NCI-H187 (cell line): Measurements from ENCODE around the gene TRMT44.
"Not testable (repeated sequence)": the region's sequence is repeated elsewhere in the genome, so short reads cannot be mapped to it uniquely, and the experiment has no call there.

Source experiments
- DNase-seq, 2 experiments: peaks; one replicate each; lab custom pipeline; 2025; lab: John Stamatoyannopoulos, UW

The TRMT44 gene

GRCh38 chr4:8494983-8495548 is 54.5 kb downstream of the TRMT44 start:
- DNase-seq = no peak

GRCh38 chr4:8495803-8496202 is 55.2 kb downstream of the TRMT44 start:
- no peak for DNase-seq

GRCh38 chr4:8497762-8498161 is 57.2 kb downstream of the TRMT44 start:
- no peak for DNase-seq

- no peak for DNase-seq
These were observed 60.4 kb downstream of the TRMT44 start for GRCh38 chr4:8500966-8501365.

GRCh38 chr4:8501781-8502180 is 61.2 kb downstream of the TRMT44 start:
- no peak for DNase-seq

GRCh38 chr4:8502371-8502770 is 61.8 kb downstream of the TRMT44 start:
- no peak for DNase-seq

GRCh38 chr4:8502836-8503585 is 62.4 kb downstream of the TRMT44 start:
- DNase-seq = no peak

- no peak for DNase-seq
These were observed 63.2 kb downstream of the TRMT44 start for GRCh38 chr4:8503801-8504200.

- no peak for DNase-seq
These were observed 63.9 kb downstream of the TRMT44 start for GRCh38 chr4:8504279-8505007.

GRCh38 chr4:8505229-8505628 is 64.7 kb downstream of the TRMT44 start:
- no peak for DNase-seq

- no peak for DNase-seq
These were observed 65.4 kb downstream of the TRMT44 start for GRCh38 chr4:8506006-8506372.

GRCh38 chr4:8506373-8507195 is 66.0 kb downstream of the TRMT44 start:
- DNase-seq = no peak

- DNase-seq = no peak
These were observed 66.6 kb downstream of the TRMT44 start for GRCh38 chr4:8507196-8507570.

- no peak for DNase-seq
These were observed 67.0 kb downstream of the TRMT44 start for GRCh38 chr4:8507624-8508023.

- no peak for DNase-seq
These were observed 67.7 kb downstream of the TRMT44 start for GRCh38 chr4:8508266-8508665.

GRCh38 chr4:8508740-8509139 is 68.2 kb downstream of the TRMT44 start:
- no peak for DNase-seq

- no peak for DNase-seq
These were observed 68.9 kb downstream of the TRMT44 start for GRCh38 chr4:8509311-8509950.

GRCh38 chr4:8510191-8510590 is 69.6 kb downstream of the TRMT44 start:
- no peak for DNase-seq

GRCh38 chr4:8510611-8511285 is 70.2 kb downstream of the TRMT44 start:
- no peak for DNase-seq

GRCh38 chr4:8512510-8512909 is 71.9 kb downstream of the TRMT44 start:
- DNase-seq = no peak

GRCh38 chr4:8513080-8513479 is 72.5 kb downstream of the TRMT44 start:
- DNase-seq = not testable (repeated sequence)
